Endometrial microvascular endothelial cells (primary cell): ENCODE measurements around the gene LRRC49. TPM values are rescaled to one million over a fixed set of nuclear protein-coding genes. Genes with fewer than 3 reads are reported as not detected.

ENCODE experiments used
- total RNA-seq: library from RNA; depleted of rRNA; stranded (reverse); fragments of >200 nt; gene quantifications from one replicate; pipeline ENCODE4 v1.2.3, GENCODE V29; 2015; ENCODE audit errors: inconsistent ontology term

LRRC49 gene
- total RNA-seq, 1 donor from 2014 or later: 24.3 TPM

Other genes with a start within 250 kb of the LRRC49 start
- 43.3 TPM for gene UACA, start 129.3 kb upstream of the LRRC49 start, total RNA-seq
- 34.5 TPM for gene LARP6, start 38.7 kb upstream of the LRRC49 start, total RNA-seq
- 10.8 TPM for gene THAP10, start 393 bp upstream of the LRRC49 start, total RNA-seq
- gene THSD4, start 222.6 kb downstream of the LRRC49 start, total RNA-seq: 45.7 TPM